Left colon (tissue), 2 donors: ENCODE results near the gene SETD3. TPM values are rescaled to one million over a fixed set of nuclear protein-coding genes. Genes with fewer than 3 reads are reported as not detected.

Experiments used
- ATAC-seq: fragments of 200-7000 bp; cut with Tn5 transposase; one replicate; pipeline ENCODE4 v1.9.1; 2020; ENCODE audit warnings: mild to moderate bottlenecking, moderate library complexity
- DNase-seq, 2 donors: peaks; one replicate each; pipeline ENCODE4 v3.0.0-alpha.2; 2020
- intact Hi-C, 2 donors: fragments of 100-400 bp; cut with DNase I in 1 of 2; cut with micrococcal nuclease in 1 of 2; formaldehyde crosslinking; loops; one replicate each; pipeline versions ENCODE4 v1.11.2 to v1.14.0; 2022; cut with DNase I, micrococcal nuclease
- total RNA-seq, 2 donors: library from RNA; stranded (reverse); fragmentation: NEBNext Ultra II Directional; extraction: Animal tissue kit (Norgen Biotek cat#: 25700); gene quantifications; one replicate each; pipeline ENCODE4 v1.2.1, GENCODE V29; 2021
- donor health status: DM: no; HTN: no; CAD: no.
- donor health status: DM: yes; HTN: yes; CAD: no.

SETD3 gene
- total RNA-seq, 2 donors from 2014 or later = 61.5 to 66.8 TPM

DNA sequence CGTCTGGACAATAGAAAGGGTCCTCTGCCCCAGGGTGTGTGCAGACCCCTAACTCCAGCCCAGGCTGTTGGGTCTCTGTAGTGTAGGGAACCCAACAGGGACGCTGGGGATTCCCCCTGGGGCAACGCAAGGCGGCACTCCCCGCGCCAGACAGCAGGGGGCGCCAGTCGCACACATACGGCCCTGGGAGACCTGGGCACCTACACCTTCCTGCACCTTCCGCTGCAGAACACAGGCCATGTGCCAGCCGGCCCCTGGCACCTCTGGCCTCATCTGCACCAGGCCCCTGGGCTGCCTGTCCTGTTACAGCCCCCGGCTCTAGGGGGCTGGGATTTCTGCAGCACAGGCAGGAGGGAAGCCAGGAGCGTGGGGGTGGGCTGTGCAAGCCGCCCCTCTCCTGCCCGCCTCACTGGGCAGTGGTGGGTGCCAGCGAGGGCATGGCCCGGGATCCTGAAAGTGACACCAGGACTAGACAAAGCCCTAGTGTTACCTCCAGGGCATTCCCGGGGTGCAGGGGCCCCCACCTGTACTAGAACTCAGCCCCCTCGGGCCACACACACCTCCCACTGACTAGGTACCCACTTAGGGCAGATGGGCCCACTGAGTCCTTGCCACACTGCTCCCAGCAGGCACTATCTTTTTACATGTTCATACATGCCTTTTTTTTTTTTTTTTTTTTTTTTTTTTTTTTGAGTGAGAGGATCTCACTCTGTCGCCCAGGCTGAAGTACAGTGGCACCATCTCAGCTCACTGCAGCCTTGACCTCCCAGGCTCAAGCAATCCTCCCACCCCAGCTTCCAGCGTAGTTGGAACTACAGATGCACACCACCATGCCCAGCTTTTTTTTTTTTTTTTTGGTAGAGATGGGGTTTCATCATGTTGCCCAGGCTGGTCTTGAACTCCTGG, 38.0 kb upstream of the SETD3 start:
- DNase-seq = peak; percentile 58 to 86
- peak; percentile 78 for ATAC-seq
- intact Hi-C loops = loop anchor here (2.0 to 10.0 kb wide), 2 partner anchors 106 to 110 kb away; no protein-coding TSS in a partner anchor

DNA sequence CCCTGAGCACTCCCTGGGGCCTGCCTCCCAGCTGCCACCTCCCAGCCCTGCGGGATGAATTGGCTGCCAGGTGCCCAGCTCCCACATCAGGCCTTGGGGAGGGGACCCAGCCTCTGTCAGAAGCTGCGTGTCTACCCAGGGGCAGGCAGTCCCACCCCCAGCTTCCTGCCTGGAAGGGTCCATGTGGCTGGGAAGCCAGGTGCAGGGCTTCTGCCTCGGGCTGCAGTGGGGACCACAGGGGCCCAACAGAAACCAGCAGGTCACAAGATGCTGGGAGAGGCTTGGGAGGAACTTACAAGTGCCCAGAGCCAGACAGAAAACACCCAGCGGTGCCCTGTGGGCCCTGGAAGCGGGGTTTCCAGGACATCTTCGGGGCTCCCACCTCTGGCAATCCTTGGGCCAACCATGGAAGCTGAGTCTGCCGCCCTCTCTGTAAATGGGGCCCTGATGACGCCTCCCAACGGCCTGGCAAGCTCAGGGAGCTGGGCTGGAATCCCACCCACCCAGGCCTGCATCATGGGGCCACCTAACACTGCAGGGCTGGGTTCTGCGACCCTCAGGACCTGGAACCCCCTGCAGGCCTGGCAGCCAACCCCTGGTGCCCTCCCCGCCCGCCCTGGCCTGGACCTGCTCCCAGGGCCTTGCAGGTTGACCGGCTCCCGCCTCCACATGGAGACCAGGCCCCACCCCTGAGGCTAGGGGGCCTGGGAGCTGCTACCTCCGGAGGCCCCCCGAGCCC, 37.2 kb upstream of the SETD3 start:
- no peak for ATAC-seq
- DNase-seq = peak in 1 of 2 donors; percentile 21
- intact Hi-C loops = loop anchor here (2.0 to 10.0 kb wide), 2 partner anchors 107 to 111 kb away; no protein-coding TSS in a partner anchor

DNA sequence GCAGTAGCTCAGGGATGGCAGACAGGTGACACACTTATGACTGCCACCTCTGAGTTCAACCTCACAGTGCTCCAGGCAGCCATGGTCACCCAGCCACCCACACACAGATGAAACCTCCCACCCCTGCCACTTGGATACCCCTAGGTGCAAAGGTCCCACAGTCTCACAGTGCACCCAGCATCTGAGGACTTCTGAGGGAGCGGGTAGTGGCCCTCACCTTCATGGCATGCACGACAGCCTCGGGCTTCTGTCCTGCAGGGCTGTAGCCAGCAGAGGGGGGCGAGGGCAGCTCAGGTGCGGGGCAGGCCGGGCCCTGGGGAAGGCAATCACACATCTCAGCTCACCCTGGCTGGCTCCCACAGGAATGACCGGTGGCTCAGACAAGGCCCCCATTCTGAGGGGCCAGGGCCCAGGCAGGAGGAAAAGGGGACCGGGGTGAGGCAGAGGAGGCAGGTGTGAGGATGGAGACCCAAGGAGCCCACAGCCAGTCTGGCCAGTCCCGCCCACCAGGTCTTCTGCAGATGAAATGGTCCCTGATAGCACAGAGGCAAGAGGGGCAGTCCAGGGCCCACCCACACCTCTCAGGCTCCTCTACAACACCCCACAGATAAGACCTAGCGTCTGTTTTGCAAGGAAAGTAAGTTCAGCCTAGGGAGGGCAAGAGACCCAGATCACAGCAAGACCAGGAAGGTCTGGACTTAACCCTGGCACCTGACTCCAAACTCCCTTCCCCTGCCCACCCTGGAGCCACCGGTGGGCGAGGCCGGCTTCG, 36.4 kb upstream of the SETD3 start:
- no peak for DNase-seq

DNA sequence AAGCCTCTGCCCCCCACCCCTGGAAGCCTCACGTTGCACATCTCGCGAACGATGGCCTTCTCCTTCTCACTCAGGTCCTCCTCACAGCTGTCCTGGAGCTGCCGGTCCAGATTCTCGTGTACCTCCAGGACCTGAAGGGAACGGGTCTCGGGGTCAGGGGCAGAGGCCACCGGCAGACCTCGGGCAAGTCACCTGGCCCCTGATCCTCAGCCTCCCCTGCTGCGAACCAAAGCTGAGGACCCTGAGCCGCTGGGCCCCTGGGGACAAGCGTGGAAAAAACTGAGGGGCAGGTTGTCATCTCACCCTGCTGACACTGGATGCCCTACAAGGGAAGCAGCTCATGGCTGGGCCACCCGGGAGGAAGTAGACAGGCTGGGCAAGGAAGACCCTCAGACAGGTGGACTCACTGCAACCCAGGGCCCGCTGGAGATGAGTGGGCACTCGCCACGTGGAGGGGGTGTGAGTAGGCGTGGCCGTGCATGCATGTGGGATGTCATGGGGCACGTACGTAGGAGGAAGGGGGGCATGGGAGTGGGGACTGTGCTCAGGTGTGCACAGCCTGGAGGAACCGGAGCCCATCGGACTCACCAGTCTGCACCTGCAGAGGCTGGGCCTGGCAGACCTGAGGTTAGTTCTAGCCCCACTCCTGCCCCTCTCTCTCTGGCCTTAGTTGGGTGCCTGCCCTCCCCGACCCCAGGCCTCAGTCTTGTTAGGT, 35.7 kb upstream of the SETD3 start:
- DNase-seq (peak in 1 of 2 donors; percentile 26), ATAC-seq (no peak)
- intact Hi-C loops = loop anchor here in 1 of 2 donors (10.0 kb wide), 1 partner anchor 108 kb away; no protein-coding TSS in a partner anchor

More for the DNA sequence above, 36.4 kb upstream of the SETD3 start:
- ATAC-seq = no peak
- intact Hi-C loops = loop anchor here in 1 of 2 donors (10.0 kb wide), 1 partner anchor 108 kb away; no protein-coding TSS in a partner anchor

DNA sequence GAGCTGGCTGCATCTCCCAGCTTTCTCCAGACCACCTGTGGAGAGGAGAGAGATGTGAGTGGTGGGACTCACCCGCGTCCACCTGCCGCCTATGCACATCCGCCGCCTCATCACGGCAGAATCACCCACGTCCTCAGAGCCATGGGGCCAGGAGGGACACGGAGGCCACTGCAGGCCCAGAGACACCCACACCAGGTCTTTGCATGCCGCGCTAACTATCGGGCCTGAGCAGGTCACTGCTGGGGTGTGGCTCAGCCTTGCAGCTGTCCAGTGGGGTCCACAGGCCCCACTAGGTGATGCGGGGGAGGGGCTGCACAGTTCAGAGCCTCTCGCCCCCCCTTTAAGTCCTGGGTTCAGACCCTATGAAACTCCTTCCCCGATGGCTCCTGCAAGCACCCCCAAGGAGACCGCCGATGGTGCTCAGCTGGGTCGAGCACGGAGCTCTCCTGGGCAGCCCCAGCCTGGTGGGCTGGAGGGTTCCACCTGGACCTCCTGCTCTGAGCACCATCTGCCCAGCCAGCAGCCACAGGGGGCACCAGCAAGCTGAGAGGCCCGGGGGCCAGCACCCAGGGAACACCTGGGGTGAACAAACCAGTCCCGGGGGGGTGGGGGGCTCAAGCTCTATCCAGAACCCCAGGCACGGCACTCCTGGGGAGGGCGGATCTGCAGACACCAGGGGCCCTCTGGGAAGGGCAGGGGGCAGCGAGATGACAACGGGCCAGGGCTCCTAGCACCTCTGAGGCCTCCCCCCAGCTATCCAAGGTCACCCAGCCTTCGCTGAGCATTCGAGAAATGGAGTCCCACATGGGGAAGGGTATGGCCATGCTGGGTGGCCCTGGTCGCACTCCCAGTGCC, 34.9 kb upstream of the SETD3 start:
- intact Hi-C loops = loop anchor here in 1 of 2 donors (10.0 kb wide), 1 partner anchor 109 kb away; no protein-coding TSS in a partner anchor
- ATAC-seq (no peak), DNase-seq (no peak)

DNA sequence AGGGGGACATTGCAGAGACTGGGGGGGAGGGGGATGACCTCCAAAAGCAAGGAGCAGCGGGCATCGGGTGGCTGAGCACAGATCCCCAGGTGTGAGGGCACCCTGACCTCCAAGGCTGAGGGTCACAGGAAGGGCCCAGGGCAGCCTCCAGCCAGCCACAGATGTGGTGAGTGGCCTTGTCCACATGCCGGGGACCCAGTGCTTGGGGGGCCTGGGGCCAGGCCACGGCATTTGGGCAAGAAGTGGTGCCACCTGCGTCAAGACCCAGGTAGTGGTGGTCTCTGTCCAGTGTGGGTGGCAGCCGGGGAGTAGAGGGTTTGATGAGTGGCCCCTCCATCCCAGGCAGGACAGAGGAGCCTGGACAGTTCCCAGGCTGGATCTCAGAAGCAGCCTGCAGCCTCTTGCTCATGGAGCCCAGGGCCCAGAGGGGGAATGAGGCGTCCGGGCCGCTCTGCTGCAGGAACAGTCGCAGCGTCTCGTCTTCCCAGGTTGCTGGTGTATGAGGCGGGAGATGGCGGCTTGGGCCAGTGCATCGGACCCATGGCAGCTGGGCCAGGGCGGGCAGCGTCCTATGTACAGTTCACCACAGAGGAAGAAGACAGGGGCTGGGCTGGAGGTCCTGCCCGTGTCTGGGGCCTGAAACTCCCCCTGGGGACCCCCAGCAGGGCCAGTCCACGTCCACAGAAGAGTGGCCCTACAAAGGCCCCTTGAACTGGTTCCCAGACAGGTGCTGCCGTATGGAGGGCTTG, 34.1 kb upstream of the SETD3 start:
- intact Hi-C loops = loop anchor here in 1 of 2 donors (10.0 kb wide), 1 partner anchor 110 kb away; no protein-coding TSS in a partner anchor
- DNase-seq (peak in 1 of 2 donors; percentile 24), ATAC-seq (no peak)

DNA sequence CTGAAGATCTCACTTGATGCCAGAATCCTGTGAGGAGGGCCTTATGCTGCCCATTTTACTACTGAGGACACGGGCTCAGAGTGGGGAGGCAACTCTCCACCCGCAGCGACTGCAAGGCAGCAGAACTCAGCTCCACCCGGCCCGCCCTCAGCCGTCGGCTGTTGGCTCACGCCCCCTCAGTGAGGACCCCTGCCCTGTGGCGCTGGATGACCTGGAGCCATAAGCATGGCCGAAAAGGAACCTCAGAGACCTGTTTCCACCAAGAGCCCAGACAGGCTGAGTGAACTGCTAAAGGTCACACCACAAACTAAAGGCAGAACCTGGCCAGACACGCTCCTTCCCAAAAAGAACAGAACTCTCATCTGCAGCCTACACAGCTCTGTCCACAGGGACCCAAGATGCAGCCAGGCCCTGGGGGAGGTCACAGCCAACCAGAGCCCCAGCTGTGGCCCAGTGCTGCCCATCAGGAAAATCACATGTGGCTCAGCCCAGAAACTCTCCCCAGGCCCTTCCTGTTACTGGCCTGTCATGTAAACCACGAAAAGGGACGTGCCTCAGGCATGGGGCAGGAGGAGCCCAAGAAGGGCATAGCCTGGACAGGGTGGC, 33.4 kb upstream of the SETD3 start:
- DNase-seq (no peak), ATAC-seq (no peak)
- intact Hi-C loops = loop anchor here in 1 of 2 donors (10.0 kb wide), 1 partner anchor 111 kb away; no protein-coding TSS in a partner anchor

DNA sequence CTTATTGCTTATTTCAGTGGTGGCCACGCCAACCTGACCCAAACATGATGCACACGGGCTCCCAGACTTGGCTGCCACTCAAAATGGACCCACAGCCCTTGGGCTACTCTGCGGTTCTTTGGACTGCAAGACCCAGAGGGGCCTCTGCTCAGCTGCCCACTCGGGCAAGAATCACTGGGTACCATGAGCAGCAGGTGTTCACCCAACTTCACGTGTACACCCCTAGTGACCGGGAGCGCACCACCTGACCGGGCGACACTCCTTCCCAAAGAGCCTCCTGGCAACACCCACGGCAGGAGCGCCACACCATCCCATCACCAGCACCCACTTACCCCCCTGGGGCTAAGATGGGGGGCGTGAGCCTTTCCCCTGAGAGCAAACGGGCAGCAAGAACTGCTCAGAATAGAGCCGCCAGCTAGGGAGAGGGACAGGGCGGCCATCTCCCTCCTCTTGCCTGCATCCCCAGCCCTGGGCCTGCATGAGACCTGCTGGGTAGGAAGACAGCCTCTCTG, 32.6 kb upstream of the SETD3 start:
- DNase-seq (no peak), ATAC-seq (no peak)
- intact Hi-C loops = loop anchor here in 1 of 2 donors (10.0 kb wide), 1 partner anchor 112 kb away; no protein-coding TSS in a partner anchor

DNA sequence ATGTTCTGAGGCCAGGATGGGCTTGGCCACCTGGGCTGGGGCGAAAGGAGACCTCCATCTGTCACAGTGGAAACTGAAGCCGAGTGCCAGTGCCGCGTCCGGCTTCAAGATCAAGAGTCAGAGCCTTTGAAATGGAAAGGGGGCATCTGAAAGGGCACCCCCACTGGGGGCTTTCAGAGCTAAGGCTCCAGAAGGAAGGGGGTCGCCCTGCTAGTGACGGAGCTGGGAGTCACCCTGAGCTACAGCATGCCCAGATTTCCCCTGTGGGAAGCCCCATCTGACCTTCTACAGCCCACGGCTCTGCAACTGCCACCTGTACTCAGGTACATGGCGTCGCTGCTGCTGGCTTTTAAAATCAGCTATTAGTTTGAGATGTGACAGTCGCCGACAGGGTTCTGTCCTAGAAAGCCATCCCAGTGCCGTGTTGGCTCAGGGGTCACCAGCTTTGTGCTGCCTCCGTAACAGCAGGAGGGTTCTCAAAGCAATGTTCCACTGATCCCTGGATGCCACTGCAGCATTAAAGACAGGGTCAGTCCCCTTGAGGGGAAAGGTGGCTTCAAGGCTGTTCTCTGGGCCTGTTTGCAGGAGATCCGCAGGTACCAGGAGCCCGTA, 32.0 kb upstream of the SETD3 start:
- DNase-seq (no peak), ATAC-seq (no peak)
- intact Hi-C loops = loop anchor here in 1 of 2 donors (10.0 kb wide), 1 partner anchor 112 kb away; no protein-coding TSS in a partner anchor

DNA sequence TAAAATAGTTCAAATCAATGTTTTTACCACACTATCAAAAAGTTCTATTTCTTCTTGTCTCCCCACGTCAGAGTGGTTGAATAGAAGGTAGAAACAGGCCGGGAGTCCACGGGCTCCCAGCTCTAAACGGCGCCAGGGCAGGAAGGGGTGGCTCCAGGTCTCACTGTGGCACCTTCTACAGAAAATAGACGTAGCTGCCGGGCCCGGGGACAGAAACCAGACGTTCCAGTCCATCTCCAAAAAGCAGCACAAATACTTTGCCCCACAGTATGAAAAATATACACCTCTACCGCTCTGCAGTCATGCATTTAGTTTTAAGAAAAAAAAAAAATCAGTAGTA, 31.4 kb upstream of the SETD3 start:
- DNase-seq = no peak
- ATAC-seq = no peak
- intact Hi-C loops = loop anchor here in 1 of 2 donors (10.0 kb wide), 1 partner anchor 113 kb away; no protein-coding TSS in a partner anchor

DNA sequence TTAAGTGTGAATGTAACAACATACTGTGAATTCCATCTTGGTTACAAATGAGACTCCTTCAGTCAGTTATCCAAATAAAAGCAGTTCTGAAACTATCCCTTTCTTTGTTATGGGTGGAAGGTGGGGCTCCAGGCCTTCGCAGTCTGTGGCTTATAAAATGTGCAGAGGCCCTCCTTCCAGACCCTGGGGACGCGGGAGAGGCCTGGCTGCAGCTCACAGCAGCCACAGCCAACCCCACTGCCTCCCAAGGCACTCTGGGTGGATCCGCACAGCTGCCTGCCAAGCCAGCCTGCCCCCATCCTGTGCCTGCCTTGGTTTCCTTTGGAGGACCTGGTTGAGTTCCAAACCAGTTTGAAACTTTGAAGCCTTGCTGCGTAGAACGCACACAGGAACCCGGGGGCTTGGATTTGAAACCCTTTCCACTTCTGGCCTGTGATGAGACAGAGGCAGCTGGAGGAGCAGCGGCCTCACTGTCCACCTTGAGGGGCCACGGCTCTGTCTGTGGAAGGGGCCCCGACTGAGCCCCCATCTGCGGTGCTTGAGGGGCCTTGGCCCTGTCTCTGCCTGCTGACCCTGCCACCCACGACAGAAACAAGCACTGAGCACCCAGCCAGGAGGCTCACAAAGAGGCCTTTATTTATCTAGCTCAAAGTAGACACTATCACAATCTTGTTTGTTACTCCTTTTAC, 30.9 kb upstream of the SETD3 start:
- DNase-seq (no peak), ATAC-seq (no peak)
- intact Hi-C loops = loop anchor here in 1 of 2 donors (10.0 kb wide), 1 partner anchor 113 kb away; no protein-coding TSS in a partner anchor

DNA sequence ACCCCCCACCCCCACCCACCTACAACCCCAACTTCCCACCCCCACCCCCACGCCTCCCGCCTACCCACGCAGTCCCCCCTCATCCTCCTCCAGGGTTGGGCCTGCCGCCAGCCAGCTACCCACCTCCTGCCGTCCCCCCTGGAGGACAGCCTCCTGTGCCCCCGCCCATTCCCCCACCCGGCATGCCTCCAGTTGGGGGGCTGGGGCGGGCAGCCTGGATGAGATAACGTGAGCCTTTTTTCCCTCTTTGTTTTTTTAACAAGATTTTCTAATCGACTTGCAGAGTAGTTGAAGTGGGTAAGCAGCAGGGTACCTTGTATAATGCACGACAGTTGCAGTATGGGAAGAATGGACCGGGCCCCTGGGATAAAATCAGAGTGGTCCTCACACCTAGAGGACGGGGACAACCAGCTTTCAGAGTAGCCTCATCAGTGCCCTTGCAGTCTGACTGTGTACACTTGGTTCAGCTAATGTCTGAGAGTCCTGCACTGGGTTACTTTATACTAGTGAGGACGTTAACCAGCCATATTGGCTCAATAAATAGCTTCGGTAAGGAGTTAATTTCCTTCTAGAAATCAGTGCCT, 30.0 kb upstream of the SETD3 start:
- intact Hi-C loops = loop anchor here in 1 of 2 donors (10.0 kb wide), 1 partner anchor 114 kb away; no protein-coding TSS in a partner anchor
- DNase-seq (no peak), ATAC-seq (no peak)

DNA sequence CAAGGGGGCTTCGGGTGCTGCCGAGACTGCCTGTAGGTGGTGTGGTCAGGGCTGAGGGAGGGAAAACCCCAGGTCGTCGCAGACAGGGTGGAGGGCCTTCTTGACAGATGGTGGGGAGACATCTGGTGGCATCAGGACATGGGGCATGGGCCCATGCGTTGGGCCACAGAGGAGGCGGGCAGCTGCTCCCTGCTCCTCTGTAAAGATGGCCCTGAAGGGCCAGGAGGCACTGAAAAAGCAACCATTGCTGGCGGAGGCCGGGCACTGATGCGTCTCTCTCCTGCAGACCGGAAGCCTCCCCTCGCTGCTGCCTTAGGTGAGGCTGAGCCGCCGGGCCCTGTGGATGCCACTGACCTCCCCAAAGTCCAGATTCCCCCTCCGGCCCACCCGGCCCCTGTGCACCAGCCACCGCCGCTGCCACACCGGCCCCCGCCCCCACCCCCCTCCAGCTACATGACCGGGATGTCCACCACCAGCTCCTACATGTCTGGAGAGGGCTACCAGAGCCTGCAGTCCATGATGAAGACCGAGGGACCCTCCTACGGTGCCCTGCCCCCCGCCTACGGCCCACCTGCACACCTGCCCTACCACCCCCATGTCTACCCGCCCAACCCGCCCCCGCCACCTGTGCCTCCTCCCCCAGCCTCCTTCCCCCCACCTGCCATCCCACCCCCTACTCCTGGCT, 29.4 kb upstream of the SETD3 start:
- DNase-seq = no peak
- intact Hi-C loops = loop anchor here in 1 of 2 donors (10.0 kb wide), 1 partner anchor 115 kb away; no protein-coding TSS in a partner anchor
- no peak for ATAC-seq
